Activated CD4-positive, alpha-beta T cell treated with anti-CD3 and anti-CD28 coated beads, Interleukin-2, amount 10 ng/mL, durations not matched to agents 24 days and 14 days (primary cell): ENCODE data around the gene STAB2. TPM values are rescaled to one million over a fixed set of nuclear protein-coding genes. Genes with fewer than 3 reads are reported as not detected.
"Not testable (repeated sequence)": the region's sequence is repeated elsewhere in the genome, so short reads cannot be mapped to it uniquely, and the experiment has no call there.

Source experiments
- DNase-seq: peaks from one replicate; pipeline ENCODE4 v3.0.0; 2022
- H3K27ac Mint-ChIP-seq: one replicate; pipeline ENCODE4 v1.8.0; 2022; ENCODE audit warnings: mild to moderate bottlenecking, mixed read lengths
- H3K27me3 Mint-ChIP-seq: one replicate; pipeline ENCODE4 v1.8.0; 2022; ENCODE audit warnings: mixed read lengths
- H3K36me3 Mint-ChIP-seq: one replicate; pipeline ENCODE4 v1.8.0; 2022; ENCODE audit warnings: low read depth, mild to moderate bottlenecking, mixed read lengths
- H3K4me1 Mint-ChIP-seq: one replicate; pipeline ENCODE4 v1.8.0; 2021; ENCODE audit warnings: mixed read lengths
- H3K4me3 Mint-ChIP-seq: one replicate; pipeline ENCODE4 v1.8.0; 2022; ENCODE audit warnings: mild to moderate bottlenecking, moderate library complexity, mixed read lengths
- H3K9me3 Mint-ChIP-seq: one replicate; pipeline ENCODE4 v1.8.0; 2021; ENCODE audit warnings: mixed read lengths
- intact Hi-C: fragments of 100-400 bp; cut with micrococcal nuclease; formaldehyde crosslinking; loops from one replicate; pipeline ENCODE4 v1.15.1; 2023
- total RNA-seq: library from RNA; stranded (reverse); gene quantifications from 2 replicates; pipeline ENCODE4 v1.2.3, GENCODE V29; 2022

STAB2 gene
- total RNA-seq, 1 donor from 2014 or later: not detected

GRCh38 chr12:103805655-103806360 lies 218.7 kb downstream of the STAB2 start:
- Mint-ChIP-seq H3K4me3 (no peak overlapping the region), H3K27me3 (no peaks in the 10 kb centered on the region), H3K4me1 (peaks cover 3% of the 10 kb centered on the region), H3K27ac (no peak overlapping the region), H3K9me3 (no peaks in the 10 kb centered on the region), H3K36me3 (no peaks in the 10 kb centered on the region)
- DNase-seq: no peak
- intact Hi-C loops: no loop called here

GRCh38 chr12:103806803-103807202 lies 219.7 kb downstream of the STAB2 start:
- Mint-ChIP-seq H3K4me3 (no peak overlapping the region), H3K9me3 (no peaks in the 10 kb centered on the region), H3K4me1 (peaks cover 3% of the 10 kb centered on the region), H3K27me3 (no peaks in the 10 kb centered on the region), H3K36me3 (no peaks in the 10 kb centered on the region), H3K27ac (no peak overlapping the region)
- intact Hi-C loops: no loop called here
- DNase-seq: no peak

- H3K36me3 Mint-ChIP-seq: no peaks in the 10 kb centered on the region
- H3K9me3 Mint-ChIP-seq: no peaks in the 10 kb centered on the region
- H3K27ac Mint-ChIP-seq: no peak overlapping the region
- H3K4me1 Mint-ChIP-seq: peaks cover 3% of the 10 kb centered on the region
- intact Hi-C loops: no loop called here
- H3K4me3 Mint-ChIP-seq: no peak overlapping the region
- H3K27me3 Mint-ChIP-seq: no peaks in the 10 kb centered on the region
- no peak for DNase-seq
These were observed 220.6 kb downstream of the STAB2 start for GRCh38 chr12:103807561-103808238.

GRCh38 chr12:103808239-103808880 lies 221.3 kb downstream of the STAB2 start:
- H3K9me3 Mint-ChIP-seq: no peaks in the 10 kb centered on the region
- H3K36me3 Mint-ChIP-seq: peaks cover under 1% of the 10 kb centered on the region
- no peak overlapping the region for H3K27ac Mint-ChIP-seq
- DNase-seq: no peak
- peaks cover 3% of the 10 kb centered on the region for H3K4me1 Mint-ChIP-seq
- intact Hi-C loops: no loop called here
- no peaks in the 10 kb centered on the region for H3K27me3 Mint-ChIP-seq
- no peak overlapping the region for H3K4me3 Mint-ChIP-seq

- no peak for DNase-seq
- intact Hi-C loops: no loop called here
- Mint-ChIP-seq H3K27ac (no peak overlapping the region), H3K36me3 (peaks cover 3% of the 10 kb centered on the region), H3K9me3 (no peaks in the 10 kb centered on the region), H3K4me1 (peaks cover 3% of the 10 kb centered on the region), H3K27me3 (no peaks in the 10 kb centered on the region), H3K4me3 (no peak overlapping the region)
These were observed 222.1 kb downstream of the STAB2 start for GRCh38 chr12:103809154-103809553.

- H3K27ac Mint-ChIP-seq, H3K4me1 Mint-ChIP-seq, intact Hi-C loops, H3K27me3 Mint-ChIP-seq, H3K4me3 Mint-ChIP-seq, H3K36me3 Mint-ChIP-seq, DNase-seq, H3K9me3 Mint-ChIP-seq: not testable (repeated sequence)
These were observed 222.6 kb downstream of the STAB2 start for GRCh38 chr12:103809639-103810038.

GRCh38 chr12:103810111-103810510 lies 223.0 kb downstream of the STAB2 start:
- DNase-seq: no peak
- H3K4me1 Mint-ChIP-seq: peaks cover 3% of the 10 kb centered on the region
- intact Hi-C loops: no loop called here
- no peaks in the 10 kb centered on the region for H3K9me3 Mint-ChIP-seq
- H3K27me3 Mint-ChIP-seq: no peaks in the 10 kb centered on the region
- H3K36me3 Mint-ChIP-seq: peaks cover 5% of the 10 kb centered on the region
- H3K4me3 Mint-ChIP-seq: no peak overlapping the region
- no peak overlapping the region for H3K27ac Mint-ChIP-seq

- no peaks in the 10 kb centered on the region for H3K9me3 Mint-ChIP-seq
- peaks cover 5% of the 10 kb centered on the region for H3K36me3 Mint-ChIP-seq
- H3K4me3 Mint-ChIP-seq: no peak overlapping the region
- no peak overlapping the region for H3K27ac Mint-ChIP-seq
- DNase-seq: no peak
- peaks cover 3% of the 10 kb centered on the region for H3K4me1 Mint-ChIP-seq
- intact Hi-C loops: no loop called here
- no peaks in the 10 kb centered on the region for H3K27me3 Mint-ChIP-seq
These were observed 224.7 kb downstream of the STAB2 start for GRCh38 chr12:103811791-103812190.

GRCh38 chr12:103812789-103813188 lies 225.7 kb downstream of the STAB2 start:
- peaks cover 3% of the 10 kb centered on the region for H3K4me1 Mint-ChIP-seq
- no peak for DNase-seq
- H3K9me3 Mint-ChIP-seq: no peaks in the 10 kb centered on the region
- H3K27me3 Mint-ChIP-seq: no peaks in the 10 kb centered on the region
- peaks cover 5% of the 10 kb centered on the region for H3K36me3 Mint-ChIP-seq
- H3K4me3 Mint-ChIP-seq: no peak overlapping the region
- no peak overlapping the region for H3K27ac Mint-ChIP-seq
- intact Hi-C loops: no loop called here

GRCh38 chr12:103813426-103813825 lies 226.4 kb downstream of the STAB2 start:
- no peaks in the 10 kb centered on the region for H3K4me1 Mint-ChIP-seq
- peaks cover 5% of the 10 kb centered on the region for H3K36me3 Mint-ChIP-seq
- DNase-seq: no peak
- H3K27ac Mint-ChIP-seq: no peak overlapping the region
- no peaks in the 10 kb centered on the region for H3K9me3 Mint-ChIP-seq
- H3K27me3 Mint-ChIP-seq: no peaks in the 10 kb centered on the region
- no peak overlapping the region for H3K4me3 Mint-ChIP-seq
- intact Hi-C loops: no loop called here

GRCh38 chr12:103813949-103814348 lies 226.9 kb downstream of the STAB2 start:
- H3K9me3 Mint-ChIP-seq: no peaks in the 10 kb centered on the region
- peaks cover 6% of the 10 kb centered on the region for H3K36me3 Mint-ChIP-seq
- H3K4me1 Mint-ChIP-seq: peaks cover 1% of the 10 kb centered on the region
- no peak overlapping the region for H3K4me3 Mint-ChIP-seq
- intact Hi-C loops: no loop called here
- no peak overlapping the region for H3K27ac Mint-ChIP-seq
- DNase-seq: no peak
- no peaks in the 10 kb centered on the region for H3K27me3 Mint-ChIP-seq

- no peaks in the 10 kb centered on the region for H3K9me3 Mint-ChIP-seq
- no peaks in the 10 kb centered on the region for H3K27me3 Mint-ChIP-seq
- peaks cover 3% of the 10 kb centered on the region for H3K4me1 Mint-ChIP-seq
- H3K4me3 Mint-ChIP-seq: no peak overlapping the region
- no peak for DNase-seq
- H3K27ac Mint-ChIP-seq: no peak overlapping the region
- intact Hi-C loops: no loop called here
- peaks cover 7% of the 10 kb centered on the region for H3K36me3 Mint-ChIP-seq
These were observed 227.4 kb downstream of the STAB2 start for GRCh38 chr12:103814436-103814835.
